Parathyroid adenoma (tissue), 2 donors: Measurements from ENCODE around the gene MAN2B1.

Source experiments
- H2AFZ ChIP-seq: fragments of 300-600 bp; sonication (generic); one replicate; pipeline ENCODE4 v1.7.0; 2017; ENCODE audit warnings: antibody characterized with exemption, mild to moderate bottlenecking
- H3K27ac ChIP-seq: fragments of 300-600 bp; sonication (generic); one replicate; pipeline ENCODE4 v1.7.0; 2017
- H3K27me3 ChIP-seq: fragments of 300-600 bp; sonication (generic); one replicate; pipeline ENCODE4 v1.7.0; 2017; ENCODE audit warnings: low read length; ENCODE audit not compliant: control insufficient read depth, insufficient read depth
- H3K36me3 ChIP-seq: fragments of 300-600 bp; sonication (generic); one replicate; pipeline ENCODE4 v1.7.0; 2017; ENCODE audit warnings: low read length; ENCODE audit not compliant: control insufficient read depth, insufficient read depth
- H3K4me1 ChIP-seq: fragments of 300-600 bp; sonication (generic); one replicate; pipeline ENCODE4 v1.7.0; 2017; ENCODE audit warnings: control low read depth
- H3K4me2 ChIP-seq: fragments of 300-600 bp; sonication (generic); one replicate; pipeline ENCODE4 v1.7.0; 2017; ENCODE audit warnings: low read length
- H3K4me3 ChIP-seq: fragments of 300-600 bp; sonication (generic); one replicate; pipeline ENCODE4 v1.7.0; 2017; ENCODE audit warnings: low read depth, low read length
- H3K79me2 ChIP-seq: fragments of 300-600 bp; sonication (generic); one replicate; pipeline ENCODE4 v1.7.0; 2017; ENCODE audit warnings: control low read depth
- H3K9ac ChIP-seq: fragments of 300-600 bp; sonication (generic); one replicate; pipeline ENCODE4 v1.7.0; 2017; ENCODE audit warnings: mild to moderate bottlenecking
- H3K9me3 ChIP-seq: fragments of 300-600 bp; sonication (generic); one replicate; pipeline ENCODE4 v1.7.0; 2017; ENCODE audit warnings: low read length; ENCODE audit not compliant: control insufficient read depth
- TF ChIP-seq, protein P1 (sequence below): fragments of 300-600 bp; sonication (generic); IDR thresholded peaks from one replicate; pipeline ENCODE4 v1.7.0; 2017; ENCODE audit warnings: antibody characterized with exemption, mild to moderate bottlenecking
- donor health status: primary hyperparathyroidism.

MAN2B1 gene

DNA sequence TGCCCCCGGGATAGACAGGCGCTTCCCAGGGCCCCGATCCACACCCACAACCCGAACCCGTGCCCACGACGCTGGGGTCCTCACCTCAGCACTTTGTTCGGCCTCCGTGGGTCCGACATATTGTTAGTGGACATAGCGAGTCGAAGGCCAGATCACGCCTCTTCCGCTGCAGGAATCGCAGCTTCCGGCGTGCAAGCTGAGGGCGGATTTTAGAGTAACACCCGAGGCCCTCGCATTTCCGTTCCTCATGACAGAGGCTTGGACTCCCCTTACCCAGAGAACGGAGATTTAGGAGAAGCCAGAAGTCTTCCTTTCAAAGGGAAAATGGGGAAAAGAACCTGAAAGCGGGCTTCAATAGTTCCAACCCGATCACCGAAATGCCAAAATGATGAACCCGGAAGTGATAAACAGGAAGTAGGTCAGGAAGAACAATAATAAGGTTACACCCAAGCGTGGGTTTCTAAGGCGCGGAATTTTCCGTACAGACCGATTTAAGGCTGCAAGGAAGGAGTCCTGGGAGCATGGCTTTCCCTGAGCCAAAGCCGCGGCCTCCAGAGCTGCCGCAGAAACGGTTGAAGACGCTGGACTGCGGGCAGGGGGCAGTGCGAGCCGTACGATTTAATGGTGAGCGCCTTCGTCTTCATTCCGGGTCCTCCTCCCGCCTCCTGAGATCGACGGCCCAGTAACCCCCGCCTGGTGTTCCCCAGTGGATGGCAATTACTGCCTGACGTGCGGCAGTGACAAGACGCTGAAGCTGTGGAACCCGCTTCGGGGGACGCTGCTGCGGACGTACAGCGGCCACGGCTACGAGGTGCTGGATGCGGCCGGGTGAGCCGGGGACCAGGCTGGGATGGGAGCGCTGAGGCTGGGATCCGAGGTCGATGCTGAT is 3.0 kb upstream of the MAN2B1 start:
- H3K36me3 ChIP-seq = no peaks in the 10 kb centered on the region
- H3K9me3 ChIP-seq = no peaks in the 10 kb centered on the region
- H3K4me2 ChIP-seq = peak overlapping the region; percentile 100
- peak overlapping the region; percentile 75 for H2AFZ ChIP-seq
- peaks cover 10% of the 10 kb centered on the region for H3K4me1 ChIP-seq
- peak overlapping the region; percentile 95 for H3K27ac ChIP-seq
- H3K79me2 ChIP-seq = peaks cover 5% of the 10 kb centered on the region
- peak overlapping the region; percentile 24 for H3K9ac ChIP-seq
- TF ChIP-seq, protein P1, sequence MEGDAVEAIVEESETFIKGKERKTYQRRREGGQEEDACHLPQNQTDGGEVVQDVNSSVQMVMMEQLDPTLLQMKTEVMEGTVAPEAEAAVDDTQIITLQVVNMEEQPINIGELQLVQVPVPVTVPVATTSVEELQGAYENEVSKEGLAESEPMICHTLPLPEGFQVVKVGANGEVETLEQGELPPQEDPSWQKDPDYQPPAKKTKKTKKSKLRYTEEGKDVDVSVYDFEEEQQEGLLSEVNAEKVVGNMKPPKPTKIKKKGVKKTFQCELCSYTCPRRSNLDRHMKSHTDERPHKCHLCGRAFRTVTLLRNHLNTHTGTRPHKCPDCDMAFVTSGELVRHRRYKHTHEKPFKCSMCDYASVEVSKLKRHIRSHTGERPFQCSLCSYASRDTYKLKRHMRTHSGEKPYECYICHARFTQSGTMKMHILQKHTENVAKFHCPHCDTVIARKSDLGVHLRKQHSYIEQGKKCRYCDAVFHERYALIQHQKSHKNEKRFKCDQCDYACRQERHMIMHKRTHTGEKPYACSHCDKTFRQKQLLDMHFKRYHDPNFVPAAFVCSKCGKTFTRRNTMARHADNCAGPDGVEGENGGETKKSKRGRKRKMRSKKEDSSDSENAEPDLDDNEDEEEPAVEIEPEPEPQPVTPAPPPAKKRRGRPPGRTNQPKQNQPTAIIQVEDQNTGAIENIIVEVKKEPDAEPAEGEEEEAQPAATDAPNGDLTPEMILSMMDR = no peak
- no peaks in the 10 kb centered on the region for H3K27me3 ChIP-seq
- peak overlapping the region; percentile 97 for H3K4me3 ChIP-seq

DNA sequence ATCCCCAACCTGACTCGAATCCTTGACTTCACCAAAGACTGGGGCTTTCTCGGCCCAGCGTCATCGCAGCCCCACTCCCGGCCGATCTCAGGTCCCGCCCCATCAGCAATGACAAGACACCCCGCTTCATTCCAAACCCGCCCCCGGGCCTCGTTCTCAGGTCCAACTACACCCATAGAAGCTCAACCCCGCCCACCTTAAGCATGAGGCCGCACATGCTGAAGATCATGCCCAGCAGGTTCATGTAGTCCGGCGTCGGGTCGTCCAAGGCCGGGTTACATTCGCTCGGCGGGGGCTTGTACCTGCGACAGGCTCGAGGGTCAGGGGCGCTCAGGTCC is 2.4 kb upstream of the MAN2B1 start:
- Histone ChIP-seq H3K27me3 (no peaks in the 10 kb centered on the region), H3K9ac (peak overlapping the region; percentile 24), H3K36me3 (no peaks in the 10 kb centered on the region), H3K4me2 (peak overlapping the region; percentile 100), H3K4me3 (peak overlapping the region; percentile 97), H3K9me3 (no peaks in the 10 kb centered on the region), H2AFZ (peak overlapping the region; percentile 75), H3K4me1 (peaks cover 10% of the 10 kb centered on the region), H3K27ac (peak overlapping the region; percentile 95), H3K79me2 (peaks cover 5% of the 10 kb centered on the region)
- TF ChIP-seq, protein P1 = no peak

DNA sequence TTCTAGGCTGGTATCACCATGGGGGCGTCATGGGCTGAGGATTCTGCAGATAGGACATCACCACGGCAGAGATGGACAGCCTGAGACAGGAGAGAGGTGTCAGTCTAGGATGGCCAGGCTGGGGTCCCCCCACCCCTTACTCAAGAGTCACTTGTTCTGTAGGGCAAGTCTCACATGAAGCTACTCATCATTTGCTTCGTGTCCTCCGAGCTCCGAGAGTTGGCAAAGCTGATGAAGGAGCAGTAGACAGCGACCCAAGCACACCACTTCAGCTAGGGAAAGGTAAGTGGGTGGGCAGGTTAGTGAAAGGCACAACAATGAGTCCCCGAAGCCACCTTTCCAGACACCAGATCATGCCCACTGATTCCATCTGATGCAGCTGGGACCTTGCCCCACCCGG is 1.8 kb upstream of the MAN2B1 start:
- no peak overlapping the region for H2AFZ ChIP-seq
- no peaks in the 10 kb centered on the region for H3K27me3 ChIP-seq
- H3K4me3 ChIP-seq = peak overlapping the region; percentile 97
- H3K9me3 ChIP-seq = no peaks in the 10 kb centered on the region
- TF ChIP-seq, protein P1 = no peak
- H3K27ac ChIP-seq = peak overlapping the region; percentile 95
- peak overlapping the region; percentile 100 for H3K4me2 ChIP-seq
- peaks cover 5% of the 10 kb centered on the region for H3K79me2 ChIP-seq
- no peaks in the 10 kb centered on the region for H3K36me3 ChIP-seq
- peaks cover 10% of the 10 kb centered on the region for H3K4me1 ChIP-seq
- no peak overlapping the region for H3K9ac ChIP-seq

DNA sequence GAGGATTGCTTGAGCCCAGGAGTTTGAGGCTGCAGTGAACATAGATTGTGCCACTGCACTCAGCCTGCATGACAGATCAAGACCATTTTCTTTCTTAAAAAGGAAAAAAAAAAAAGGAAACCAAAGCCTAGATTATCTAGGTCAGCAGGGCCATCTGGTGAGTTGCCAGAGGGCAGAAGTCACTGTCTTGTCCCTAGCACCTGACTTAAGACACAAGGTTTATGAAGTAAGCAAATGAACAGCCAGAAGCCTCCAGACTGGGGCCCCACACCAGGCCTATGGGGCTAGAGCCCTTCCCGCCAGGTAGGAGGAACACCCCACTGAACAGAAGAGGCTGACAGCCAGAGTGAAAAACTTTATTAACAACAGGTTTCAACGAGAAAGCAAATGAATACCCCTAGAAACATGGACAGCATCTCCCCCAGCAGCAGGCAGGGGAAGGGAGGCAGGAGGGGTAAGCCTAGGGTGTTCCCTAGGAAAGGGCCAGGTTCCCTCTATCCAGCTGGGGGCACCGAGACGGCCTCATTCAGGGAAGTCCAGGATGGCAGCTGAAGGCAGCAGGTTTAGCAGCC is 1.3 kb upstream of the MAN2B1 start:
- no peaks in the 10 kb centered on the region for H3K36me3 ChIP-seq
- no peak overlapping the region for H3K4me3 ChIP-seq
- H2AFZ ChIP-seq = no peak overlapping the region
- peaks cover 5% of the 10 kb centered on the region for H3K79me2 ChIP-seq
- TF ChIP-seq, protein P1 = no peak
- no peaks in the 10 kb centered on the region for H3K9me3 ChIP-seq
- H3K27me3 ChIP-seq = no peaks in the 10 kb centered on the region
- H3K27ac ChIP-seq = no peak overlapping the region
- H3K9ac ChIP-seq = no peak overlapping the region
- peak overlapping the region; percentile 100 for H3K4me2 ChIP-seq
- peaks cover 10% of the 10 kb centered on the region for H3K4me1 ChIP-seq
